ENCODE results near the gene ANTXR1. TPM values are rescaled to one million over a fixed set of nuclear protein-coding genes. Genes with fewer than 3 reads are reported as not detected.

The ANTXR1 gene
- total and polyA plus RNA-seq, 9 of the 15 experiments (the other 6 are each of a cell fraction or from before 2014, with no cell fraction given) = 0.07 to 1.00 (median 0.54) TPM

DNA sequence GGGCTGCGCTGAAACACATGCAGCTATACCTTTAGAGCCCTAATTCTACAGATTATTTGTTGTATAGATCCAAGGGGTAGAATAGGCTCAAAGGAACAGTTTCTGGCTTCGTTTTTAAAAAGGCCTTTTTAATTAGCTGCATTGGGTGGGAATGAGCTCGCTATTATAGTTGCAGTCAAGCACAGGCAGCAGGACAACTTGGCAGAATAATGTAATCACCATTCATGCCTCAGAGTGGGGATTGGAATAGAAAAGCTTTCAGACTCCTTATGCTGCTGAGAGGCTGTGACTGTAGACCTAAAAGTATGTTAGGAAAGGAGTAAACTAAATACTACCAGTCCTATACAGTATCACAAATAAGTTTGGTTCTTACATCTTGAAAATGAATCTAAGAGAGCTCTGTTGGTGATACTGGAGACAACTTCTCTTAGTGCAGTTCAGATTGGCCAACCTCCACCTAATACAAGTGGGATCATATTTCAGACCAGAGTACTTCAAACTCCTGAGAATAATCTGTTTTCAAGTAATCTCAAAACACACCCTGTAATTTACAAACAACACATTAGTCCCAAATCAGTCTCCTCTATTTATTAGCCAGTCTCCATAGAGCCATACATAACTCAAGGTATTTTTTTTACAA, 121.4 kb downstream of the ANTXR1 start:
- Histone ChIP-seq H2AFZ (ENCODE audit: low read depth, low read length) (no peak overlapping the region), H3K4me2 (ENCODE audit: insufficient read depth, low read length) (no peak overlapping the region), H3K27me3 (ENCODE audit: control insufficient read depth in 2 of 2, insufficient read depth in 2 of 2, low read length in 2 of 2) (peaks cover 3 to 10% of the 10 kb centered on the region in 2 experiments; a peak in 2 of 5 replicates), H3K9me3 (replicated peaks; ENCODE audit: control insufficient read depth, insufficient read depth, low read depth, low read length) (no peaks in the 10 kb centered on the region), H3K4me1 (replicated peaks in 1 of 2; ENCODE audit: control insufficient read depth in 2 of 2, insufficient read depth in 2 of 2, low read length in 2 of 2) (no peaks in the 10 kb centered on the region), H3K9ac (ENCODE audit: insufficient read depth in 1 of 2, low read depth in 2 of 2, low read length in 2 of 2) (no peak overlapping the region), H3K9me1 (ENCODE audit: control insufficient read depth, insufficient read depth, low read length) (no peaks in the 10 kb centered on the region), H3K79me2 (ENCODE audit: control insufficient read depth, insufficient read depth, low read length) (no peaks in the 10 kb centered on the region), H3K36me3 (ENCODE audit: control insufficient read depth, insufficient read depth, low read length) (no peaks in the 10 kb centered on the region), H3K4me3 (no peak overlapping the region), H4K20me1 (replicated peaks; ENCODE audit: control insufficient read depth, insufficient read depth, low read length) (no peaks in the 10 kb centered on the region), H3K27ac (ENCODE audit: extremely low read depth, low read depth, low read length) (no peak overlapping the region)
- ChIA-PET CTCF (ENCODE audit: low intra/inter-chr PET ratio) (no interaction called here), POLR2A (interaction anchor here (0.7 kb wide), 1 partner anchor 149 kb away, joined by 3 read pairs; no protein-coding TSS in a partner anchor)
- 0% methylated on average over 3 of the region's 3 CpGs for WGBS (ENCODE audit: insufficient coverage, low coverage, missing lambda C conversion rate)
- DNase-seq (ENCODE audit: extremely low read depth in 1 of 4, low spot score in 3 of 4) = no peak
- no TSS peak for BruUV-seq (replicated peaks)
- no peak for FAIRE-seq
- ATAC-seq = no peak
- in situ Hi-C loops (cut with MboI) (no loop called here), intact Hi-C loops (cut with micrococcal nuclease) (no loop called here)
- no peak for TF ChIP-seq GATAD2B (IDR thresholded peaks at IDR 0.05; ENCODE audit: borderline replicate concordance)
- TF ChIP-seq SAFB (IDR thresholded peaks at IDR 0.05; ENCODE audit: borderline replicate concordance, low read depth, low read length) = no peak
- TF ChIP-seq GTF2E2 (tag; IDR thresholded peaks at IDR 0.05) = no peak
- no peak for TF ChIP-seq ATF1 (CRISPR knock-in tag; IDR thresholded peaks at IDR 0.05)
- TF ChIP-seq ATF1 (tag; IDR thresholded peaks at IDR 0.05) = no peak
- TF ChIP-seq, protein P1, sequence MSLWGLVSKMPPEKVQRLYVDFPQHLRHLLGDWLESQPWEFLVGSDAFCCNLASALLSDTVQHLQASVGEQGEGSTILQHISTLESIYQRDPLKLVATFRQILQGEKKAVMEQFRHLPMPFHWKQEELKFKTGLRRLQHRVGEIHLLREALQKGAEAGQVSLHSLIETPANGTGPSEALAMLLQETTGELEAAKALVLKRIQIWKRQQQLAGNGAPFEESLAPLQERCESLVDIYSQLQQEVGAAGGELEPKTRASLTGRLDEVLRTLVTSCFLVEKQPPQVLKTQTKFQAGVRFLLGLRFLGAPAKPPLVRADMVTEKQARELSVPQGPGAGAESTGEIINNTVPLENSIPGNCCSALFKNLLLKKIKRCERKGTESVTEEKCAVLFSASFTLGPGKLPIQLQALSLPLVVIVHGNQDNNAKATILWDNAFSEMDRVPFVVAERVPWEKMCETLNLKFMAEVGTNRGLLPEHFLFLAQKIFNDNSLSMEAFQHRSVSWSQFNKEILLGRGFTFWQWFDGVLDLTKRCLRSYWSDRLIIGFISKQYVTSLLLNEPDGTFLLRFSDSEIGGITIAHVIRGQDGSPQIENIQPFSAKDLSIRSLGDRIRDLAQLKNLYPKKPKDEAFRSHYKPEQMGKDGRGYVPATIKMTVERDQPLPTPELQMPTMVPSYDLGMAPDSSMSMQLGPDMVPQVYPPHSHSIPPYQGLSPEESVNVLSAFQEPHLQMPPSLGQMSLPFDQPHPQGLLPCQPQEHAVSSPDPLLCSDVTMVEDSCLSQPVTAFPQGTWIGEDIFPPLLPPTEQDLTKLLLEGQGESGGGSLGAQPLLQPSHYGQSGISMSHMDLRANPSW (CRISPR knock-in tag; IDR thresholded peaks at IDR 0.05) = no peak
- no peak for TF ChIP-seq RBBP5 (IDR thresholded peaks at IDR 0.05; ENCODE audit: borderline replicate concordance, insufficient read depth, low read length, poor library complexity, severe bottlenecking)
- TF ChIP-seq ZNF384 (IDR thresholded peaks at IDR 0.05; ENCODE audit: low read depth, low read length) = no peak
- no peak for TF ChIP-seq TARDBP (IDR thresholded peaks at IDR 0.05)
- TF ChIP-seq, protein P2, sequence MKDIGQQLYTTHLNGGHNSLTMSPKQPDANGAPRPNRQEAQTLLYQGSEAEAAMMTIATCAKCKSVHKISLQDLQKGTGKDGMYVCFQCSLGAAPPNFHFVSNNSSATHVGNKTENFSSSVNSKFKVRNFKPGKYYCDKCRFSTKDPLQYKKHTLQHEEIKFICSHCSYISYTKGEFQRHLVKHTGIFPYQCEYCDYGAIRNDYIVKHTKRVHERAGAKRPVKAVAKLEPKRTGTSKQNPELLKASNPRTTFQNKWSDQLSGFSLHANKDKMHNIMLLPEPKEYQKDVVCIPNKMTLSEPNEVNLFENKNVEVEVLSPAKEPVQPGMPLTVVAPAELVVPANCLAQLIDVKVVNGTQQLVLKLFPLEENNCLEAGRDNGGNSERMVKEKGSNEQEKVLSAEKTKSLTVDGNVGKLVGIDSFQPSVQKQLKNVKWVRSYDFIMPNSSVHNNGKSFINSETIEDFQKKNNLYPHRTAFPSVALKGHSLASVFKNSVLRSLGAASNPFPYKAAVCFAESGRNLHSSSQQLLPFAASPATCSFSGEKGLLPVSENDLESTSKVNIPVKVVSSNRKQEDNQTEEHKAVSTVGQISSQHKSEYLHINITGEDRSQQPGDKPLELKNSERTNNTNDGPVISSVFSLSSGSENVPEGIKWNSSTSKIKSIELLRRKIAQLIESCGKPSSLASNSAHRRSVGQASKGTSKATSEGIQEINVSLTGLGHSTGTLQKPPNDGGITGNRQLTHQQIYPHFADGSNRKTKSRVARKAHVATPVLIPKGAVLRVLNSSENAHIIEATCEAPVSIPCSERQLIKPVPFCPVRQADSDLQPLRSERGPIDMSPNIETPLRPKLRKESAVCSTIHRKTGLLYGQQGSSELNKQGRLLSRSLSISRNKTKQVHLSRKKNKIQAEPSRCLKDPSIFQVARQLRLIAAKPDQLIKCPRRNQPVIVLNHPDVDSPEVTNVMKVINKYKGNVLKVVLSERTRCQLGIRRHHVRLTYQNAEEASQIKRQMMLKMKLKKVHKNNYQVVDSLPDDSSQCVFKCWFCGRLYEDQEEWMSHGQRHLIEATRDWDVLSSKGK (CRISPR knock-in tag; IDR thresholded peaks at IDR 0.05) = no peak
- TF ChIP-seq, protein P3, sequence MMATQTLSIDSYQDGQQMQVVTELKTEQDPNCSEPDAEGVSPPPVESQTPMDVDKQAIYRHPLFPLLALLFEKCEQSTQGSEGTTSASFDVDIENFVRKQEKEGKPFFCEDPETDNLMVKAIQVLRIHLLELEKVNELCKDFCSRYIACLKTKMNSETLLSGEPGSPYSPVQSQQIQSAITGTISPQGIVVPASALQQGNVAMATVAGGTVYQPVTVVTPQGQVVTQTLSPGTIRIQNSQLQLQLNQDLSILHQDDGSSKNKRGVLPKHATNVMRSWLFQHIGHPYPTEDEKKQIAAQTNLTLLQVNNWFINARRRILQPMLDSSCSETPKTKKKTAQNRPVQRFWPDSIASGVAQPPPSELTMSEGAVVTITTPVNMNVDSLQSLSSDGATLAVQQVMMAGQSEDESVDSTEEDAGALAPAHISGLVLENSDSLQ (IDR thresholded peaks at IDR 0.05) = no peak
- no peak for TF ChIP-seq SRF (CRISPR knock-in tag; IDR thresholded peaks at IDR 0.05)
- TF ChIP-seq EHMT2 (IDR thresholded peaks at IDR 0.05) = no peak
- TF ChIP-seq, protein P4, sequence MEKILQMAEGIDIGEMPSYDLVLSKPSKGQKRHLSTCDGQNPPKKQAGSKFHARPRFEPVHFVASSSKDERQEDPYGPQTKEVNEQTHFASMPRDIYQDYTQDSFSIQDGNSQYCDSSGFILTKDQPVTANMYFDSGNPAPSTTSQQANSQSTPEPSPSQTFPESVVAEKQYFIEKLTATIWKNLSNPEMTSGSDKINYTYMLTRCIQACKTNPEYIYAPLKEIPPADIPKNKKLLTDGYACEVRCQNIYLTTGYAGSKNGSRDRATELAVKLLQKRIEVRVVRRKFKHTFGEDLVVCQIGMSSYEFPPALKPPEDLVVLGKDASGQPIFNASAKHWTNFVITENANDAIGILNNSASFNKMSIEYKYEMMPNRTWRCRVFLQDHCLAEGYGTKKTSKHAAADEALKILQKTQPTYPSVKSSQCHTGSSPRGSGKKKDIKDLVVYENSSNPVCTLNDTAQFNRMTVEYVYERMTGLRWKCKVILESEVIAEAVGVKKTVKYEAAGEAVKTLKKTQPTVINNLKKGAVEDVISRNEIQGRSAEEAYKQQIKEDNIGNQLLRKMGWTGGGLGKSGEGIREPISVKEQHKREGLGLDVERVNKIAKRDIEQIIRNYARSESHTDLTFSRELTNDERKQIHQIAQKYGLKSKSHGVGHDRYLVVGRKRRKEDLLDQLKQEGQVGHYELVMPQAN (IDR thresholded peaks at IDR 0.05; ENCODE audit: borderline replicate concordance) = no peak
